H1 (cell line): Measurements from ENCODE around the gene FBXO41. TPM values are rescaled to one million over a fixed set of nuclear protein-coding genes. Genes with fewer than 3 reads are reported as not detected.

Experiments used
- JUN ChIP-seq: IDR thresholded peaks from 2 replicates; pipeline ENCODE4 v1.6.1; 2011; ENCODE audit warnings: low read depth, mild to moderate bottlenecking, improper control_type of control experiment, low read length
- KDM1A ChIP-seq: fragments of 200-600, 300-600 bp; sonication (generic); IDR thresholded peaks from 2 replicates; pipeline ENCODE4 v1.7.1; 2016; ENCODE audit warnings: mild to moderate bottlenecking, low read length, borderline replicate concordance
- SIX5 ChIP-seq: IDR thresholded peaks from 2 replicates; pipeline ENCODE4 v1.6.1; 2011; ENCODE audit warnings: mild to moderate bottlenecking, low read depth, low read length
- polyA plus RNA-seq, 7 experiments: library from polyadenylated mRNA; depleted of rRNA in 3 of 7; stranded (reverse) in 5 of 7; unstranded in 2 of 7; fragments of >200 nt in 5 of 7; fragments of 200-250 nt in 2 of 7; gene quantifications; 1 replicate in 5 of 7; 2 replicates in 1 of 7; 4 replicates in 1 of 7; pipeline versions ENCODE4 v1.2.1 to v1.2.3, GENCODE V29; 2011 to 2013; ENCODE audit warnings: missing spikeins in 2 of 7, mixed read lengths in 2 of 7
- total RNA-seq: library from RNA; stranded (reverse); fragmentation: NEBNext Ultra II Directional; extraction: Animal tissue kit (Norgen Biotek cat#: 25700); gene quantifications from 2 replicates; pipeline ENCODE4 v1.2.1, GENCODE V29; 2021

Gene FBXO41
- total and polyA plus RNA-seq, 2 of the 8 experiments (the other 6 are each of a cell fraction or from before 2014, with no cell fraction given): 11.2 to 14.3 TPM

- no peak for TF ChIP-seq KDM1A
- no peak for TF ChIP-seq SIX5
- TF ChIP-seq JUN: no peak
- TF ChIP-seq, all 59 proteins: peak for 8
These were observed 558 bp downstream of the FBXO41 start (continued) for GRCh38 chr2:73283545-73284295.
